HG03342 (cell line): ENCODE data around the gene SLC1A2.

Experiments
- ATAC-seq: cut with Tn5 transposase; IDR thresholded peaks from one replicate; pipeline ENCODE4 v1.9.1; 2021; ENCODE audit warnings: mild to moderate bottlenecking, moderate library complexity; ENCODE audit not compliant: unreplicated experiment

SLC1A2 gene

GRCh38 chr11:35419184-35419829, at the start of gene SLC1A2:
Gene SLC1A2 (minus strand): TSS chr11:35419558. CDS start chr11:35418966, 592 bp downstream.
- ATAC-seq, result no peak

- ATAC-seq, result no peak
Observed at GRCh38 chr11:35466058-35466457, 46.7 kb upstream of the SLC1A2 start.

GRCh38 chr11:35464308-35464707, 45.0 kb upstream of the SLC1A2 start:
- no peak for ATAC-seq

GRCh38 chr11:35463331-35463751, 44.0 kb upstream of the SLC1A2 start:
- no peak for ATAC-seq

- no peak for ATAC-seq
Observed at GRCh38 chr11:35461917-35462538, 42.7 kb upstream of the SLC1A2 start.

- ATAC-seq, result no peak
Observed at GRCh38 chr11:35459489-35459888, 40.1 kb upstream of the SLC1A2 start.

GRCh38 chr11:35458846-35459245, 39.5 kb upstream of the SLC1A2 start:
- no peak for ATAC-seq

DNA sequence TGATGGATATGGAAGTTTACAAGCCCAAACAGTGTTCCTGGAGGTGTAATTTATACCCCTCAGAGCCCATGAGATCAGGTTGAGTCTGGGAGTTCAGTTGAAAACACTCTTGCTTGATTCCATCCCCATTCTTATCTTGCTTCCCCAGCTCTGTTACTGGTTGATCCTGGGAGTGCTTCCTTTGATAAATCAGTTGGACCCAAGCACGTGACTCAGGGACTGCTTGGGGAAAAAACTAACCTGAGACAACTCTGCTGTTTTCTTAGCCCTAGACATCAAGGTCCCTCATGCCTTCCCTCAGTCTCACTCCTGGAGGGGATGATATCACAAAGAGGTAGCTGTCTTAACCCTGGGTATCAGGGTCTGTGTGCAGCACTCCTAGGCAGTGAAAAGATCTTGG, 35.0 kb upstream of the SLC1A2 start:
- no peak for ATAC-seq

GRCh38 chr11:35436581-35437250, 17.4 kb upstream of the SLC1A2 start:
- no peak for ATAC-seq

DNA sequence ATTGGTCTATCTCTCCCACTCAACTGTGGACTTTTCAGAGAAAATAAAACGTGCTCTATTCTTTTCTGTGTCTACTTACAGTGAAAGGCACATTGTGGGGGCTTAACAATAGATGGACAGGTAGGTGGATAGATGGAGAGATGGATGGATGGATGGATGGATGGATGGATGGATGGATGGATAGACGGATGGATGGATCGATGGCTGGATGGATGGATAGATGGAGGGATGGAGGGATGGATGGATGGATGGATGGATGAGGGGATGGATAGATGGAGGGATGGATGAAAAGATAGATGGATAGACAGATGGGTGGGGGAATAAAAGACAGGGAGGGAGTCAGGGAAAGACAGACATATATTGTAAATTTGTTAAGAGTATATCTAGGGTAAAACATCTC, 14.2 kb upstream of the SLC1A2 start:
- no peak for ATAC-seq

DNA sequence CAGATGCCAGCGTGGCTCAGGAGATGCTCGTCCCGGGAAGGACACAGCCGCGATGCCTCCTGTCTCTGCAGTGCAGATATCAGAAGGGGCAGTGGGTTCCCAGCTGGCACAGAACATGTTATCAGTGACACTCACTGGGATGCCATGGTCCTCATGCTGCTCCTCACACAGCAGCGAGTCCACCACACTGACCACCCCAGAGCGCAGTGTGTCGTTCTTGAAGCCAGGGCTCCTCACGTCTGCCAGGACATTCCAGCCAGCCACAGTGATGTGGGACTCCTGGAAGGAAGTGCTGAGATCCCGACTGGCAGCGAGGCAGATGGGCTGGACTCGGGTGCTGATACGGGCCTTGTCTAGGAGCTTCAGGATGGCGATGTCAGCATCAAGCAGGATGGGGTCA, 13.1 kb upstream of the SLC1A2 start:
- no peak for ATAC-seq

GRCh38 chr11:35427071-35427470, 7.7 kb upstream of the SLC1A2 start:
- ATAC-seq, result no peak

- no peak for ATAC-seq
Observed at GRCh38 chr11:35426351-35426750, 7.0 kb upstream of the SLC1A2 start.

- ATAC-seq, result no peak
Observed at GRCh38 chr11:35425603-35426212, 6.3 kb upstream of the SLC1A2 start.

GRCh38 chr11:35424157-35424940, 5.0 kb upstream of the SLC1A2 start:
- no peak for ATAC-seq

DNA sequence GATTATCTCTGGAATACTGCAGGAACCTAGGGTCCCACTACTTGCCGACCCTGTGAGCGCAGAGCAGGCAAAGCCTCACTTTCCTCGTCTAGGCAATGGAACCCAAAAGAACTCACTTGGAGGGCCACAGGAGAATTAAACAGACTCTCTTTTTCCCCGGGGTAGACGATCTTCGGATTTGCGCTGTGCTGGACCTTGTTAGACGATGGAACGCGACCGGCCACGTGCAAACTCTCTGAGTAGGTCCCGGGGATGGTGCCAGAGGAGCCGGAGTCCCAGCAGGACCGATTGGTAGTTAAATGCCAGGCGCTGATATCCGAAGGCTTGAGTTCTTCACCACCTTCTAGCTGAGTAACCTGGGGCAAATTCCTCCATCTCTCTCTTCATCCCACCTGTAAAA, 1.0 kb upstream of the SLC1A2 start:
- no peak for ATAC-seq

DNA sequence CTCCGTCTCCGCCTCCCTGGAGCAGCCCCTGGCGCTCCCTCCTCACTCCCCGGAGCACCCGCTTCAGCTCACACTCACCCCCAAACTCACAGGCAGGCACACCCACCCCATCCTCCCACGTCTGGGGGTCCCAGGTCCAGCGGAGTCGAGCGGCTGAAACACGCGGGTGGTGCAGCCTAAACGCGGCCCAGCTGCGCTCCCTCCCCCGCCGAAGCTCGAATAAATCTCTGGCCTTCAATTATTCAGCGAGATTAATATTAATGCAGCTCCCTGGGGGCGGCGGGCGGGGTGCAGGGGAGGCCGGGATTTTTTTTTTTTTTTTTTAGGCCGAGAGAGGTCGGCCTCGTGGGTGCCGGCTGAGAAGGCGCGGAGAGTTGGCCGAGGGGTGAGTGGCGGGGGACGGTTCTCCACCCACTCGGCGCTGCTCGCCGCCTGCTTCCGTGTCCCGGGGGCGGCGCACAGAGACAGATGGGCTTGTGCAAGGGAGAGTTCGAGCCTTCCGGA, 524 bp upstream of the SLC1A2 start:
- no peak for ATAC-seq

DNA sequence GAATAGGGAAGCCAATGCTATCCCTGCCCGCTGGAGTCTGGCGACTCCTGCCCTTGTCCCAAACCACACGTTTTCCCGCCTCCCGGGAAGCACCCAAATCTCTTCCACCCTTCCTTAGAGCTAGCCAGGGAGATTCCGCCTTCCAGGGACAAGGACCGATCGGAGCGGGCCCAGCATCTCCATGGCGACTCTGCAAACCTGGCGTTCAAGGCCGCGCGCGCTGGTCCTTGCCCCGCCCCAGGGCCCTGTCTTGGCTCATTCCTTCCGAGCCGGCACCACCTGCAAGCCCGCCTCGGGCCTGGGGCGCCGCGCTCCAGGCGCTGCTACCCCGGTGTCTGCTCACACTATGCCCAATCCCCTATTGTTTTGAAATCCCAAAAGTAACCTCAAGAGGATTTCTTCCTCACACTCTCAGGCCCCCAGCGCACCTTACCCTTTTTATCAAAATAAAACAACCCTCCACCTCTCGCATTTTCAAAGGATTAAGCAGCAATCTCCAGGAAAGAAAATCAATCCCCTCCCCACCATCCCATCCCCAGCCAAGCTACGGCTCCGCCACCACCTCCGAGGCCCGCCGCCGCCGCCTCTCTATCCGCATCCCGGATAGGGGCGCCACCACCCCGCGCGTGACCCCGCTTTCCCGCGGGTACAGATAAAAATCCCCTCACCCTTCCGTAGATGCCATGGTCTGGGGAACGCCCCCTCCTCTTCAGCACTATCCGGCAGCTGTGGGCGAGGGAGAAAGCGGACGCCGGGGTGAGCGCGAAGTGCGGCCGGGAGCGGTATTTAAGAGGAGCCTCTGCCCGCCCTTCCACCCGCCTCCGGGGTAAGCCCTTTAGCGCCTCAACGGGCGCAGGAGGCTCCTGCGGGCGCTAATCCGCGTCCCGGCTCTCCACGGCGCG, 825 bp downstream of the SLC1A2 start:
- ATAC-seq, result no peak

DNA sequence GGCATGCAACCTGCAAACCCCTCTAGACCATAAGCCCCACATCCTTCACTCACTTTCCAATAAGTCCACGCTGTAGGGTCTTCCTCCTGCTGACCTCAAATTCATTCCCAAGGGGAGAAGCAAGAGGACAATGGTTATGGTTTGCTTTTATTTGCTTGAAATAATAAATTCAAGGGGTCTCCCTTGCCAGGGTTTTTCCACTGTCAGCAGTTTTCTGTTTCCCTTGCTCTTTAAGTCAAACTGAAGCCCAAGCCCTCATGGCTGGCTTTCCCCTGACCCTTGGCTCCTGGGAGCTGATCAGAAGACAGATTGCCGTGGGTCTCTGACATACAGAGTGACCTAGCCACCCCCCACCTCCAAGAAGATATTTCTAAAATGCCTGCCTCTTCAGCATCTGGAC, 3.9 kb downstream of the SLC1A2 start:
- ATAC-seq, result no peak

- ATAC-seq, result no peak
Observed at GRCh38 chr11:35414776-35415175, 4.6 kb downstream of the SLC1A2 start.
